GM18520 (cell line): ENCODE results near the gene PXDN.
"Not testable (repeated sequence)": the region's sequence is repeated elsewhere in the genome, so short reads cannot be mapped to it uniquely, and the experiment has no call there.

ENCODE experiments used
- ATAC-seq: cut with Tn5 transposase; IDR thresholded peaks from one replicate; pipeline ENCODE4 v1.9.1; 2021; ENCODE audit not compliant: unreplicated experiment

Gene PXDN

DNA sequence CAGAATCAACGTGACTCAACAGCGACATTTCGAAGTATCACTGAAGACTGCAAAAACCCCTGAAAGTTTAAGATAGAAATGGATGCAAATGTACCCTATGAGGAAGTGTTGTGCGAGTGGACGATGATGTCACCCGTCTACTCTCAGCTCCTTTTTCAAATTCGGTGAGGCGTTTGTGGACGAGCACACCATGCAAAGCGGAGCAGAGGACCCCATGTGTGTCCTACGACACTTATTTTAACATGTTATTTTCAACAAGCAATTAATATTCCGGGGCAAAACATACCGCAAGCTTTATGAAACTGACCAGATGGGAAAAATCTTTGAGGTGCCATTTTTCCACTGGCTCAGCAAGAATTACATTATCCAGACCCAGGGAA is 2.0 kb downstream of the PXDN start:
- ATAC-seq = no peak

- no peak for ATAC-seq
Observed at GRCh38 chr2:1741851-1742250, 2.5 kb downstream of the PXDN start.

DNA sequence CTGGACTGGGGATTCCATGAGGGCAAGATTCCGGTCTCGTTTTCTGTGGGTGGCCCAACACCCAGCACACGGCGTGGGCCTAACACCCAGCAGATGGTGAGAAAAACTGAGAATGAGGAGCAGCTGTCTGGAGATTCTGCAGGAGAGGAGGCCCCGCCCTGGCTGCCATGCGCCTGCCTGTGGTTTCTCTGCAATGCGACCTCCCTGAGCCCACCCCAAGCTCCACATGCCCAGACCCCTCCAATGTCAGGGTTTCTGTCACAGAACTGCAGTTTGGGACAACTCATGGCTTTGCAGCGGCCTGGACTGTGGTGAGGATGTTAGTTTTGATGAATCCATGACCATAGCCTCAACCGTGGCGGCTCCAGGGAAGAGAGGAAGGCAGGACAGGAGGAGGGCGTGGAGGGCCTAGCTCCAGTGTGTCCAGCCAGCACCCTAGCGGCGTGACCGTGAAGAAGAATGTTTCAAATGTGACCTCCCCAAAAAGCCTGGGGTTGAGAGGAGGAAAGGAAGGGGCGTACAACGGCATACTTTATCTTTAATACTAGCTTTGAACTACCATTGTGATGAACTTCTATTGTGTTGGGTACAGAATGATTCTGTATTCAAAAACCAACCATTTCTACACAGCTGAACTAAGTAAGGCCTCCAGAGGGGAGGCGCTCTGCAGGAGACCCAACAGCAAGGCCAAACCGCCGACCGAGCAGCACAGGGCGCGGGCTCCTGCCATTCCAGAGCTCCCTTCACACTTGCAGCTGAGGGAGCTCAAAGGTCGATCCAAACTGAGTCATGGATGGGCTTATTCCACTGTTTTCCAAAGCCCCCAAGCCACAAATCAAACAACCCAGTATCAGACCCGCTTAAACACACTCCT is 3.4 kb downstream of the PXDN start:
- ATAC-seq = no peak

- no peak for ATAC-seq
Observed at GRCh38 chr2:1739961-1740715, 4.2 kb downstream of the PXDN start.

- no peak for ATAC-seq
Observed at GRCh38 chr2:1739322-1739957, 4.9 kb downstream of the PXDN start.

DNA sequence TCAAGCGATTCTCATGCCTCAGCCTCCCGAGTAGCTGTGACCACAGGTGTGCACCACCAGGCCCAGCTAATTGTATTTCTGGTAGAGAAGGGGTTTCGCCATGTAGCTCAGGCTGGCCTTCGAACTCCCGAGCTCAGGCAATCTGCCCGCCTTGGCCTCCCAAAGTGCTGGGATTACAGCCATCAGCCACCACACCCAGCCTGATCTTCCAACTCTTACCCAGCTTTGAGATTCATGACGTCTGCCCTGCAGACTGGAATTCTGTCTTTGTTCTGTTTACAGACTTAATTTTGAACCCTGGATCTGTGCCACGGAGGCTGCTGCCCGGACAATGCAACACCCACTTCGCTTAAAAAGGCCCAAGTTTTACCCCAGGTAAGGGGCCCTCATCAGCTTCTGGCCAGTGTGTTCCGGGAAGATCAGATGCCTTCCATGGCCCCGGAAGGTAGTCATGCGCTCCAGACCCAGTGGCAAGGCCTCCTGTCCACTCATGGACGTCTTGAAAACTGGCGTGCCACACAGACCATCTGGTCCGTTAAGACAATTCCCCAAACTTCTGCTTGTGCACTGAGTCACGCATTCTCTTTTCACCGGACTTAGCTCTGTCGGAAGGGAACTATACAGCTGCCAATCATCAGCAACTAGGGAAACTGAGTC is 5.5 kb downstream of the PXDN start:
- no peak for ATAC-seq

DNA sequence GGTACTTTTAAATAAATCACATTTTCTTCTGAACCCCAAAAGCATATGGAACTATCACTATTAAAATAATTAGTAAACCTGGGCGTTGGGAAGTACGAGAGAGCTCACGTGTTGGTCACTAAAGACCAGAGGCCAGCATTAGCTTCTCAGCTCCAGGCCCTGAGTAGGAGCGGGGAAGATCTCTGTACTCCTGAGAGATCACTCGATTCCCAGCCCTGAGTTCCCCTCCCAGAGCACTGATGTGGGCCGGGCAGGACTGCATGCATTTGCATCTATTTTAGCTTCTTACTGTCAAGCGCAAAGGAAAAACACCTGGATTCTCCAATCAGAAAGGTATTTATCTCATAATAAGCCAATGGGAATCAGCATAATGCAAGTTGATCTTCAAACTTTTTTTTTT is 6.2 kb downstream of the PXDN start:
- ATAC-seq = no peak

GRCh38 chr2:1736997-1737480 is 7.3 kb downstream of the PXDN start:
- no peak for ATAC-seq

DNA sequence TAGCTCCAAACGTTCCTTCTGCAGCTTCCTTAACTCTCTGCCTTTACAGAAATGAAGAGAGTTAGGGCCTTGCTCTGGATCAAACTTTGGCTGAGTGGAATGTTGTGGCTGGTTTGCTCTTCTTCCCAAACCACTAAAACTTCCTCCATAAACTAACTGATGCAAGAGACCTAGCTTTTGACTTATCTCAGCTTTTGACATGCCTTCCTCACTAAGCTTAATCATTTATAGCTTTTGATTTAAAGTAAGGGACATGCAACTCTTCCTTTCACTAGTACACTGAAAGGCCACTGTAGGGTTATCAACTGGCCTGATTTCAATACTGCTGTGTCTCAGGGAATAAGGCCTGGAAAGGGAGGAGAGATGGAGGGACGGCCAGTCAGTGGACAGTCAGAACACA is 8.3 kb downstream of the PXDN start:
- no peak for ATAC-seq

GRCh38 chr2:1733298-1733697 is 11.0 kb downstream of the PXDN start:
- not testable (repeated sequence) for ATAC-seq

DNA sequence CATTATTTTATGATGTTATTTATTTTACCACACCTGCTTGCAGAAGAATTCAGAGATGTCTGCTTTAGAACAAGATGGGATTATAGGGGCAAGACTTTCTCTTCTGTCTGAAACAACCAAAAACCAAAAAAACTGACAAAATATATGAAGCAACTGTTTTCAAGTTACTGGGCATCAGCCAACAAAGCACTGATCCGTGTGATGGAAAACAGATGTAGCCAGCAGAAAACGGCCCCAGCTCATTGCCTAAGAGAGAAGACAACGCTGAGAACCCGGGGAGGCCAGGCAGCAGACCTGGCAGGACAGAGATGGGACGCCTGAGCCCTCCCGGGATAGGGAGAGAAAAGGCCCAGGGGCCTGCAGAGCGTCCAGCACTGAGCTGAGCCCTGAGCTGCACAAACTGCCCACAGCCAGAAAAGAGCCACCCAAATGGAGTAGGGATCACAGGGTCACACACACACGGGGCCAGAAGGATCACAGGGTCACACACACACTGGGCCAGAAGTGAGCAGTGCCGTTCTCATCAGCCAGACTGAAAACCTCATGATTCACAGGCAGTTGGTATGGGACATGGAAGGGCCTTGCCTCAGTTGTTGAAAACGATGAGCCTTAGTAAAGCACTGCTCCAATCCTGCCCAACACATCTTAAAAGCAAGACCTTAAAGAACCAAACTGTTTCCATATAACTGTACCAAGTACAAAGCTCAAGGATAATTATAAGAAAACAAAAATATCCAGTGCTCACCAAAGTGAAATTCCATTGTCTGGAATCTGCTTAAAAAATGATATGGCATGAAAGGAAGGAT is 12.1 kb downstream of the PXDN start:
- no peak for ATAC-seq

GRCh38 chr2:1731447-1731962 is 12.8 kb downstream of the PXDN start:
- no peak for ATAC-seq

DNA sequence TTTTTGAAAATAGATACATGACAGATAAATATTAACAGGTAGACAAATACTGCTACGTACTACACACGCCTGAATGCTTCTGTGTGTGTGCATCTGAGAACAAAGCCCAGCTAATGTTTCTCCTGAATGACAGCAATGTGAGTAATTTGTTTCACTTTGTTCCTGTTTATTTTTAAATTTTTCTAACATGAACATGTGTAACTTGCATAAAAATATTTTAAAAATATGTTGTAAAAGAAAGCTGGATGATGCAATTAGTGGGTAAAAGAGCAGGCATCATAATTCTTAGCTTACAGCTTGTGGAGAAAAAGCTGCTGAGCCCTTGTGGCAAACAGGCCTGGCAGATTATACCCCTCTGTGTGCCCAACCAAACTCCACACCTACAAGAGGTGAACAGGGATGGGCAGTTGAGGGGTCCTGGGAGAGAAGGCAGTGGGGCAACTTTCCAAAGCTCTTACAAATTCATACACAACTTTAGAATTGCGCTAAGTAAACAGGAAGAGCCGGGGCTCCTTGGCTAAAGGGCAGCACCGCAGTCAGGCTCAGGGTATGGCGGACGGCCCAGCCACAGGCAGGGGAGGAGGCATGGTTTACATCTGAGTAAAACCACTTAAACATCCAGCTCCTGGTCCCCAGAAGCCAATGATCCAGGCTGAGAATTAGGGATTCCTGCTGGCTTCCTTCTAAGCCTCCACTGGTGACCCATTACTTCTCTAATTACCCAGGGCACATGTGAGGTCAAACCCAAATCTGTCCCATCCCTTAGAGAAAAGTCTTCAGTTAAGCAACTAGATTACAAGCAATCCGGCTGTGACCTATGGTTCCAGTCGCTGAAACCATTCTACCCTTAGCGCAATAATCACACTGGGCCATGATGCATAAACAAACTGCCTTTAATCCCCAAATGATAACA is 14.0 kb downstream of the PXDN start:
- ATAC-seq = no peak

GRCh38 chr2:1729242-1729641 is 15.1 kb downstream of the PXDN start:
- ATAC-seq = no peak

DNA sequence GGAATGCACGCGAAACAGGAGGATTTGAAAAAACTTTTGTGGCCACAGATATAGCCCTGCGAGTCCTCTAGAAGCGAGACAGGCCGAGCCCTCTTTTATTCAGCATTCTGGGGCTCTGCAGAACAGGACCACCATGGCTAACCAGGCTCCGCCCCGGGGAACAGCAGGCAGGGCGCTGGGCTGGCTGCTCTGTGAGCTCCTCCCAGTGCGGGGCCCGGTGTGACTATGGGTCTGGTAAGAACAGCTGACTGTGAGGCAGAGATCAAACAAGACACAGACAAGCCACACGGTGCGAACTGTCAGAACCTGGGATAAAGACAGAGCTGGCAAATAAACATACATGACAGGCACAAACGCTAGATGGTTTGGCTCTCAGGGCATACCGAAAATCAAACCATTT is 15.5 kb downstream of the PXDN start:
- no peak for ATAC-seq

DNA sequence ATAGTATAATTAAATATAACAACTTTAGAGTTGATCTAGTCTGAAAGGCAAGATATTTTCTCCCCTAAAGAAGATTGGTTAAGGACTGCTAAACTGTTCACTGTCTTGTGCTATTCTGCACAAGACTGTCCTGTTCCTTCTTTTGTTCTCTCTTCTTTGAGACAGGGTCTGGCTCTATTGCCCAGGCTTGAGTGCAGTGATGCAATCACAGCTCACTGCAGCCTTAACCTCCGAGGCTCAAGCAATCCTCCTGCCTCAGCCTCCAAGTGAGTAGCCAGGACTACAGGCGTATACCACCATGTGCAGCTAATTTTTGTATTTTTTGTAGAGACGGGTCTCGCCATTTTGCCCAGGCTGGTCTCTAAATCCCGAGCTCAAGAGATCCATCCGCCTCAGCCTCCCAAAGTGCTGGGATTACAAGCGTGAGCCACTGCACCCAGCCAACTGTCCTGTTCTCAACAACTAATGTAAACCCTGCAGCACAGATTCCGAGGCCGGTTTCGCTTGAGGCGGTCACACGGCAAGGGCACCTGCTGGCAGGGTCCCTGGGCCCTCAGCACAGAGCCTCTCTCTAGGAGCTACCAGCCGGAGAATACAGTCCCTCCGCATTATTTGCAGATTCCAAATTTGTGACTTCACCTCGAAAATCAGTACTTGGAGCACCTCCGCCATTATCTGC is 16.4 kb downstream of the PXDN start:
- ATAC-seq = no peak

DNA sequence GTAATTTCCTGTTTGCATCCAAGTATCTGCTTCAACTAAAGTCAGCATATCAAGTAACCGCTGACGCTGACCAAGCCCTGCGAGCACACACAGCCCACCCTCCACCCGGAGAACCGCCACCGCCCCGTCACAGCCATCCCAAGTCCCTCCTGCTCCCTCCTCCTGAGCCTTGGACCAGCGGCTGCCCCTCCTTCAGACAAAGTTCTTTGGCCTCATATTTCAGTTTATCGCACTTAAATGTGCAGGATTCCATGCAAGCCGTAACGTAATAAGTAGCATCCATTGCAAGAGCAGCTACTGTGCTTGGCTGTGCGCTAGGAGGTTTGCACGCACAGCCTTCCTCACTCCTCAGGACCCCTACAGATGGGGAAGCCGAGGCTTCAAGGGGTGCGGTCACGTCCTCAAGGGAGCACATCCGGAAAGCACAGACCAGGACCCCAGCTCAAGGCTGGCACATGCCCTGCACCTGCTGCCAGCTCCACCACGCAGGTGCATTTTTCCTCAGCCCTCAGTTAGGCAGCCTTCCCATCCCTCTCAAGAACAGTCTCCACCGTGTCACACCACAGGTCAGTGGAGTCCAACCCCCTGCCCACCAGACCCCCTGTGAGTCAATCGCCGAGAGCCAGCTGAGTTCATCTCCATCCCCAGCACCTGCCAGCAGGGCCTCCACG is 17.1 kb downstream of the PXDN start:
- no peak for ATAC-seq

DNA sequence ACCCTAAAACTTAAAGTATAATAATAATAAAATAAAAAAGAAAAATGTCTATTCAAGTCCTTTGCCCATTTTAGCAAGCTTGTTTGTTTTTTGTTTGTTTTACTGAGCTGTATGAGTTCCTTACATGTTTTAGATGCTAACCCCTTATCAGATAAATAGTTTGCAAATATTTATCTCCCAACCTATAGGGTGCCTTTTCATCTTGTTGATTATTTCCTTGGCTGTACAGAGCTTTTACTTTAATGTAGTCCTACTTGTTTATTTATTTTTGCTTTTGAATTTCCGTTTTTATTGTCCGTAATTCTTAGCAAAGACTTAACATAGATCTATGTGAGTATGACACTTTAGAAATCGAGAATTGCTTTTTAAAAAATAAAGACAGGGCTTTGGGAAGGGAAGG is 17.8 kb downstream of the PXDN start:
- no peak for ATAC-seq
